Right lobe of liver (tissue), 4 donors: ENCODE measurements around the gene APMAP.

Source experiments
- CTCF ChIP-seq, 4 donors: fragments of 200-600 bp in 3 of 4; fragments of 450-650 bp in 1 of 4; IDR thresholded peaks; one replicate each; pipeline versions ENCODE4 v1.5.1 to v1.8.0; 2016 to 2022; ENCODE audit warnings: antibody characterized with exemption in 4 of 4, mild to moderate bottlenecking in 2 of 4
- POLR2A ChIP-seq: fragments of 450-650 bp; IDR thresholded peaks from one replicate; pipeline ENCODE4 v1.6.1; 2017; ENCODE audit warnings: antibody characterized with exemption, mild to moderate bottlenecking
- donor health status: DM: no; HTN: no; CAD: no.
- donor health status: DM: no; HTN: no; CAD: no.
- donor health status: DM: no; HTN: yes; CAD: no.

DNA sequence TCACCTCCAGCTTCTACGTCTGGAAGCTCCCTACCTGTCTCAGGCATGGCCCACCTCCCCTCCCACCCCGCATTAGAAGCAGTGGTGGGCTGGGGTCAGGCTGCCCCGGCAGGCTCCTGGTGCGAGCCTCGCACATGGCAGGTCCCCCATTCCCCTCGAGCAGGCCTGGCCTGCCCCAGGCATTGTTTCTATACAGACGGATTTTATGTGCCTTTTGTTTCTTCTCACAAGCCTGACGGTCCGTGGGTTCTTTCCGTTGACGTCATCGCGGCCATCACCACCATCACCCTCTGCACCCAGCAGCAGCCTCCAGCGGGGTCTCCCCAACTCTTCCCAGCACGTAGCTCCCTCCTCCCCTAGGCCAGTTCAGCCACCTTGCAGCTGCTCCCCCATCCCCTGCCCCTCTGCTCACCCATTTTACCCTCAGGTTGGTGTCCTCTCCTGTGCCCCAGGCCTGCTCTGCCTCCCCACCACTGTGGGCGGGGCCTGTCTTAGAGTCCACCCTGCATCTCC lies 38.9 kb downstream of the APMAP start:
- TF ChIP-seq CTCF (IDR thresholded peaks at IDR 0.05) (no peak), POLR2A (no peak)
